ENCODE results near the gene IKZF4.

IKZF4 gene

DNA sequence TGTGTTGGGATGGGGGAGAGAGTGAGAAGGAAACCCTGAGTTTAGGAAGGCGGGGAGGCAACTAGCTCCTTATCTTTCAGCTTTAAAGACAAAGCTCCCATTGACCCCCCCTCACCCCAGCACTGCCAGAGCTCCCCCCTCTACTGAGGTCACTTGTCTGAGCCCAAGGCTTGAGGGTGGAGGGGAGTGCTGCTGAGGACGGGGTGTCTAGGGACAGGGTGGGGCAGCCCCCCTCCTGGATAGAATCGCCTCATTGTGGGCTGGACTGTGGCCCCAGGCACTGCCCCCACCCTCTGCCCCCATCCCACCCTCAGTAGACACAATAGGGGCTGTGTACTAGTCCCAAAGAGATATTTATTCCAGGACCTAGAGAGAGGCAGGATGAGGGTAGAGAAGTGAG, 62.1 kb downstream of the IKZF4 start:
- DNase-seq (ENCODE audit: low read depth), result no peak

DNA sequence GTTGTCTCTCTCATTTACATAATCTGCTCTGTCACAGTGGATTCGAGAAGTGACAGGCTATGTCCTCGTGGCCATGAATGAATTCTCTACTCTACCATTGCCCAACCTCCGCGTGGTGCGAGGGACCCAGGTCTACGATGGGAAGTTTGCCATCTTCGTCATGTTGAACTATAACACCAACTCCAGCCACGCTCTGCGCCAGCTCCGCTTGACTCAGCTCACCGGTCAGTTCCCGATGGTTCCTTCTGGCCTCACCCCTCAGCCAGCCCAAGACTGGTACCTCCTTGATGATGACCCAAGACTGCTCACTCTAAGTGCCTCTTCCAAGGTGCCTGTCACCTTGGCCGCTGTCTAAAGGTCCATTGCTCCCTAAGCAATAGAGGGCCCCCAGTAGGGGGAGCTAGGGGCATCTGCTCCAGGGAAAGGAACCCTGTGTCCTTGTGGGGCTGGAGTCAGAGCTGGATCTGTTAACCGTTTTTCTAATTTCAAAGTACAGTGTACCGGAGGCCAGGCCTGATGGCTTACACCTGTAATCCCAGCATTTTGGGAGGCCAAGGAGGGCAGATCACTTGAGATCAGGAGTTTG, 64.2 kb downstream of the IKZF4 start:
- DNase-seq (ENCODE audit: low read depth), result no peak

DNA sequence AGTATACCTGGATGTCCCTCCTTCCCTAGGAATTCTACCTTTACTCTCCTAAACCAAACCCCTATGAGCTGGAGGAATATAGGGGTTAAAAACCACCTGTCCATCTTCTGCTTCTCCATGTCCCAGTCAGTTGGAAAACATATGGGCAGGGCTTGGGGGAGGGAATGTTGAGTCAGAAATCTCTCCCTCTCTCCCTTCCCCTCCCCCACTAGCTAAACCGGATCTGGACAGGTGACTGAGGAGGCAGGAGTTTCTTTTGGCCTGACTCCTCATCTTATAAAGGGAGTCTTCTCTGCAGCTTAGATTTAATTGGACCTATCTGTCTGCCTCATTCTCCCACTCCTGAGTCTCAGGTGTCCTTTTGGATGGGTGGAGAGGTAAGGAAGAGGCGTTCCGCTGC, 65.3 kb downstream of the IKZF4 start:
- no peak for DNase-seq (ENCODE audit: low read depth)

DNA sequence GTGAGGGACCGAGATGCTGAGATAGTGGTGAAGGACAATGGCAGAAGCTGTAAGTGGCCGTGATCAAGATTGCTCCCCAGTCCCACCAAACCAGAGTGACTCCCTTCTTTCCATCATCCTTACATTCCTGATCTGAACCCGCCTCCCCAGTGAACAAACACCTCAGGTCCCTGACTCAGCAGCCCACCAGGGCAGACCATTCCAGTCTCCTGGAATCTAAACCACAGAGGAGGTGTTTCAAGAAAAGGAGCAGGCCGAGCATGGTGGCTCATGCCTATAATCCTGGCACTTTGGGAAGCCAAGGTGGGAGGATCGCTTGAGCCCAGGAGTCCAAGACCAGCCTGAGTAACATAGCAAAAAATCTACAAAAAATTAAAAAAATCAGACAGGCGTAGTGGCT, 65.8 kb downstream of the IKZF4 start:
- DNase-seq (ENCODE audit: low read depth), result no peak

DNA sequence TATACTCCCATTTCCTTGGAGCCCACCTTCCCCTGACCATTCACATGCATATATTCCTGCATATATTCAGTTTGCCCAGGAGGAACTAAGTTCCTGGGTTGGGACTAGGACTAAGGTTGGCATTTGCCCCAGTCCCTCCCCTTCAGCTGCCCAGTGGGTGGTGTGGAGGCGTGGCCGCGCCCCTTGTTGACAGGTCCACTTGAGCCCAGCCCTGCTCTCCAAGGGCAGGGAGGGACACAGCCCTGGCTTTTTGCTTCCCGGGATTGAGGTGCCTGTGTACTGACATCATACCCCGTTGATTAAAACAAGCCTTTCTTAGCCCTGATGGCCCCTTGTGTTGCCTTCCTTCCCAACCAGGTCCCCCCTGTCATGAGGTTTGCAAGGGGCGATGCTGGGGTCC, 66.4 kb downstream of the IKZF4 start:
- no peak for DNase-seq (ENCODE audit: low read depth)
